NT2/D1 (cell line): Measurements from ENCODE around the gene TBL1XR1.

Source experiments
- DNase-seq: peaks from one replicate; pipeline ENCODE4 v3.0.0-alpha.2; 2011; ENCODE audit warnings: low read depth, low spot score
- H3K27me3 ChIP-seq: 2 replicates; pipeline ENCODE4 v1.6.0; 2011; ENCODE audit warnings: mild to moderate bottlenecking; ENCODE audit not compliant: insufficient read length, insufficient read depth
- H3K36me3 ChIP-seq: 2 replicates; pipeline ENCODE4 v1.6.1; 2011; ENCODE audit warnings: mild to moderate bottlenecking, low read length, mixed read lengths; ENCODE audit not compliant: insufficient read depth, insufficient read length
- H3K4me1 ChIP-seq: 2 replicates; pipeline ENCODE4 v1.5.1; 2011; ENCODE audit not compliant: insufficient read depth, insufficient read length
- H3K4me3 ChIP-seq: 2 replicates; pipeline ENCODE4 v1.5.1; 2011; ENCODE audit warnings: low read depth; ENCODE audit not compliant: insufficient read length
- H3K9ac ChIP-seq: 2 replicates; pipeline ENCODE4 v1.6.0; 2011; ENCODE audit warnings: low read depth; ENCODE audit not compliant: insufficient read length
- H3K9me3 ChIP-seq: 2 replicates; pipeline ENCODE4 v1.5.1; 2011; ENCODE audit warnings: mild to moderate bottlenecking, low read length; ENCODE audit not compliant: insufficient read depth
- SUZ12 ChIP-seq: IDR thresholded peaks from 2 replicates; pipeline ENCODE4 v1.6.1; 2011; ENCODE audit not compliant: insufficient read length, insufficient read depth; ENCODE audit errors: extremely low read depth
- YY1 ChIP-seq: IDR thresholded peaks from 2 replicates; pipeline ENCODE4 v1.6.1; 2011; ENCODE audit not compliant: insufficient read length, insufficient read depth
- ZNF274 ChIP-seq: IDR thresholded peaks from 2 replicates; pipeline ENCODE4 v1.6.1; 2011; ENCODE audit warnings: mild to moderate bottlenecking, low read depth, low read length

TBL1XR1 gene

DNA sequence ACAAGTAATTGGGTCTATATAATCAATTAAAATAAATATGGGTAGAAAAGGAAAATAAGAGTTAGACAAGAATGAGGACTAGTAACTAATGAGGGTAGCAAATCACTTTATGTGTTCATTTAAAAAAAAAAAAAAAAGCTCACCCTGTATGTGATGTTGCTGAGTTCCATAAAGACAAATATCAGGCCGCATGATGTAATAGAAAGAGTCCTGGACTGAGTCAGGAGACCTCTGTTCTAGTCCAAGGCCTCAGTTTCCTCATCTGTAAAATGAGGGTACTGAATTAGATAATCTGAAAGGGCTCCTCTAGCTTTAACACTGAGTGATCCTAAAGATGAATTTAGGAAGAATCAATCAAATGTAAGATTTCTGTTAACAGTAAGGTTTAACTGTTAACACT lies 117.6 kb downstream of the TBL1XR1 start:
- Histone ChIP-seq H3K4me3 (no peak overlapping the region), H3K4me1 (no peaks in the 10 kb centered on the region), H3K9me3 (no peaks in the 10 kb centered on the region), H3K9ac (no peak overlapping the region), H3K27me3 (no peaks in the 10 kb centered on the region), H3K36me3 (peaks cover 13% of the 10 kb centered on the region)
- TF ChIP-seq YY1 = no peak
- TF ChIP-seq SUZ12 = no peak
- no peak for TF ChIP-seq ZNF274
- DNase-seq = no peak

DNA sequence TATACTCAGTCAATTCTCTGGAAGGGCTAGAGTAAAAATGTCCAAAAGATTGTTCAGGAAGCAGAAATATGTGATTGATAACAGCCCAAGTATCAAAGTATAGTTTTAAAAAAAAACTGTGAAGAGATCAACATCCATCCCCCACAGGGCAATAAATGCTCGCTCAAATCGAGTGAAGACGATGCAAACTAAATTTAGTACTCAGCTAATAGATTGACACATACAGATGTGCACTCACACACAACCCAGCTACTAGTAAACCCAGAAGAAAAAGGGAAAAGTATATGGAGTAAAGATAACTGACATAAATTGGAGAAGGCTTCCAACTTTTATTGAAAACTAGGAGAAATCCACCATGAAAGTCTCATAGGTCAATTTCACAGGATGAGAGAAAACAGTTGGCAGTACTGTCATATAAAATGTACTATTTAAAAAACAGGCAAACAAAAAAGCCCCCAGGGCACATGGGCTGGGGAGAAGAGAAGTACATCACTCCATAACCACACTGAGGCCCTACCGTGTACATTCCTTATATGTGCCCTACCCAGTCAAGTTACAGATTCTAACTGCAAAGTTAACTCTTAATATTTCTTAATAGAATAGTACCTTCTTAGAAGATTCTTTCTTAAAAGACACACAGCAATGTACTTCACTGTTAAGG lies 125.7 kb downstream of the TBL1XR1 start:
- no peak overlapping the region for H3K4me3 ChIP-seq
- DNase-seq = no peak
- no peaks in the 10 kb centered on the region for H3K27me3 ChIP-seq
- no peaks in the 10 kb centered on the region for H3K9me3 ChIP-seq
- no peaks in the 10 kb centered on the region for H3K4me1 ChIP-seq
- TF ChIP-seq YY1 = no peak
- no peak for TF ChIP-seq SUZ12
- TF ChIP-seq ZNF274 = no peak
- peaks cover 12% of the 10 kb centered on the region for H3K36me3 ChIP-seq
- H3K9ac ChIP-seq = no peak overlapping the region

DNA sequence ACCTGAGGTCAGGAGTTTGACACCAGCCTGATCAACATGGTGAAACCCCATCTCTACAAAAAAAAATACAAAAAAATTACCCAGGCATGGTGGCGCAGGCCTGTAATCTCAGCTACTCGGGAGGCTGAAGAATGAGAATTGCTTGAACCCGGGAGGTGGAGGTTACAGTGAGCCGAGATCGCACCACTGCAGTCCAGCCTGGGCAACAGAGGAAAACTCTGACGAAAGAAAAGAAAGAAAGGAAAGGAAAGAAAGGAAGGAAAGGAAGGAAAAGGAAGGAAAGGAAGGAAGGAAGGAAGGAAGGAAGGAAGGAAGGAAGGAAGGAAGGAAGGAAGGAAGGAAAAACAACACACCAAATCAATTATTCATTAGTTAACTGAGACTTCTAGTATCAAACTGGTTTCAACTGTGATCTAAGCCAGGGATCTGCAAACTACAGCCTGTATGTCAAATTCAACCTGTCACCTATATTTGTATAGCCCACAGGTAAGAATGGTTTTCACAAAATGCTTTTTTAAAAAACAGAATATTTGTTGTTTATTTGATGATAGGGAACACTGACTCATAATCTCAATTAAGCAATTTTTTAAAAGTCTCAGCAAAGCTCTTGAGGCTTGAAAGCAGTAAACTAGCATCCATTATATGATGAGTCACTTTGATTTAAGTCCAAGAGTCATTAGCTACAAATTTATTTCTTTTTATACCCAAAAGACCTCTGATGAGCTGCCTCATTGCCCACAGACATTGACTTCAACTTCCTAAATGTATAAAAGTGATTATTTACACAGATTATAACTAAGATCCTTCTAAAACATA lies 127.6 kb downstream of the TBL1XR1 start:
- no peak overlapping the region for H3K4me3 ChIP-seq
- no peaks in the 10 kb centered on the region for H3K4me1 ChIP-seq
- H3K36me3 ChIP-seq = peaks cover 5% of the 10 kb centered on the region
- no peak overlapping the region for H3K9ac ChIP-seq
- no peak for TF ChIP-seq YY1
- TF ChIP-seq ZNF274 = no peak
- no peak for TF ChIP-seq SUZ12
- DNase-seq = no peak
- no peaks in the 10 kb centered on the region for H3K27me3 ChIP-seq
- no peaks in the 10 kb centered on the region for H3K9me3 ChIP-seq

DNA sequence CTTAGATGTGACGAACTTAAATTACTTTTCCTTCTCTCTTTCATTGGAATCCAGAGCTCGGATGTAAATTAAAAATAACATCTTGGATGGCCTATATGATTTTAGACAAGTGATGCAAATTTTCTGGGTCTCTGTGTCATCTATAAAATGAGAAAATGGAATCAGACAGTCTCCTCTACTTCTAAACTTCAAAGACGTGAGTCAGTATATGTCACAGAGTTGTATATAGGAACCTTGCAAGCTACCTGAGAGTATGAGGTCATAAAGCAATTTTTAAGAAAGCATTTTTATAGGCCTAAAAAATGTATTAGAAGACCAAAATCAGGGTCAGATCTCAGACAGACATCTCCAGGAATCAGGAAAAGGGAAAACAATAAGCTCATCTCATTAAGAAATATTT lies 128.3 kb downstream of the TBL1XR1 start:
- H3K4me1 ChIP-seq = no peaks in the 10 kb centered on the region
- H3K4me3 ChIP-seq = no peak overlapping the region
- peaks cover 8% of the 10 kb centered on the region for H3K36me3 ChIP-seq
- H3K9ac ChIP-seq = no peak overlapping the region
- H3K9me3 ChIP-seq = no peaks in the 10 kb centered on the region
- DNase-seq = no peak
- TF ChIP-seq SUZ12 = no peak
- TF ChIP-seq ZNF274 = no peak
- no peak for TF ChIP-seq YY1
- no peaks in the 10 kb centered on the region for H3K27me3 ChIP-seq

DNA sequence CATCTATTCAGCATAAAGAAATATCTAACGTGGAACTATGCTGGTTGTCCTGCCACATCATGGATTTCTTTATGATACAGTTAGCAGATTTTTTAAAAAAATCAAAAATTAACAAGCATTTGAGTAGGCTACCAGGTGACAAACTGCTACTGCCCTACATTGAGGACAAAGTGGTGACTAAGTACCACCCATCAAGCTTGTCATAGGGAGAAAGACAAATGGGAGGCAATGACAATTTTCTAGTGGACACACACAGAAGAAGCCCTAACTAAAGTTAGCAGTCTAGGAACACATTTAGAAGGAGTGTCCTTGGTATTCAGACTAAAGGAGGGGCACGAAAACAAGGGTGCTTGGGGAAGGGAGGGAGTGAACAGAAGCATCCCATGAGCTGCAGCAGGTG lies 131.2 kb downstream of the TBL1XR1 start:
- Histone ChIP-seq H3K9me3 (no peaks in the 10 kb centered on the region), H3K36me3 (peaks cover 3% of the 10 kb centered on the region), H3K9ac (no peak overlapping the region), H3K4me1 (no peaks in the 10 kb centered on the region), H3K27me3 (no peaks in the 10 kb centered on the region), H3K4me3 (no peak overlapping the region)
- no peak for DNase-seq
- TF ChIP-seq YY1 (no peak), ZNF274 (no peak), SUZ12 (no peak)

DNA sequence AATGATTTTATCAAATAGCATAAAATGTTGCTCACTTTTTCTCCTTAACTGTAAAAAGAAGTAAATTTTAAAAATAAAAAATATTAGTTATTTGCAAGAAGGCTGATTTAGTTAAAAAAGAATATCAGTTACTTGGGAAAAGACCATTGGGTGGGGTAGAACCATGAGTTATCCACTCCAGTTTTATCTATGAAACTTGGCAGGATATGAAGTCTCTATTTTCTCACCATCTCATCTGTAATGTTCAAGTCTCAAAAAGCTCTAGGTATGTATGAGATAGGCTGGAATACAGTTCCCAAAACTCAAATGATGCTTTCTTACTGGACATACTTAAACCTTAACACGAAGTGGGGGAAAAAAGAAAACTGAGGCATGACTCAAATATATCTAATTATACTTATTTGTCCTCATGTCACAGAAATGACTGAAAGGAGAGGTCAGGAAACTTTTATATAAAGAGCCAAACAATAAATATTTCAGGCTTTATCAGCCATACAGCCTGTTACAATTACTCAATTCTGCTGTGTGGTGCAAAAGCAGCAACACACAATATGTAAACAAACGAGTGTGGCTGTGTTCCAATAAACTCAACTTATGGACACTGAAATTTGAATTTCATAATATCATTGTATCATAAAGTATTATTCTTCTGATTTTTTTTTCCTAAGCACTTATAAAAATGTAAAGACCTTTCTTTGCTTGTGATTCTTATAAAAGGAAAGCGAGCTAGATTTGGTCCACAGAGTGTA lies 131.8 kb downstream of the TBL1XR1 start:
- no peaks in the 10 kb centered on the region for H3K4me1 ChIP-seq
- peaks cover 3% of the 10 kb centered on the region for H3K36me3 ChIP-seq
- TF ChIP-seq YY1 (no peak), SUZ12 (no peak), ZNF274 (no peak)
- H3K4me3 ChIP-seq = no peak overlapping the region
- no peak for DNase-seq
- H3K9ac ChIP-seq = no peak overlapping the region
- H3K27me3 ChIP-seq = no peaks in the 10 kb centered on the region
- H3K9me3 ChIP-seq = no peaks in the 10 kb centered on the region

DNA sequence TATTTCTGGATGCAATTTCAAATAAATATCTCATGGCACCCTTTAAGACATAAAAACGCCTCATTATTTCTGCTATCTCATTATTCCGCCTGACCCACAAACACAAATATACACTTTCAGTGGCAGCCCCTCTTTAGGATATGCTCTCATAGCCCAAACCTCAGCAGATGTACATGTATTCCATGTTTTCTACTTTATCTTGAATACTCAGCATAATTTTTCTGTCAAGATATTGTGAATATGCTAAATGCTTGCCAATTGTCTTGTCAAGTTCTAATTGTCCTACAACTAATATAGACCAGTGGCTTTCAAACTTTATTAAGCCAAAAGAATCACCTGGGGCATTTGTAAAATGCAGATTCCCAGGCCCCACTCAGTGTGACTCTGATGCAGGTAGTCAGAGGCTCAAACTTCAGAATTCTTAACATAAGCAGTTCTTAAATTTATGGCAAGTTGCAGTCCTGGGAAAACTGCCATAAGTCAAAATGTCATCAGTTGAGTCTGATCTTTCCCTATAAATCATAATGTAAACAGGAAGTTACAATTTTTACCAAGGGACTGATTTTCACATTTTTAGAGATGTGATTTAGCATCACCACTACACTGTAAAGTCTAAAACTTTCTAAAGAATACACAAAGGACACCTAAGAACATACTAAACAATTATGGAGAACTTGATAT lies 135.1 kb downstream of the TBL1XR1 start:
- Histone ChIP-seq H3K36me3 (peaks cover 3% of the 10 kb centered on the region), H3K9ac (no peak overlapping the region), H3K27me3 (no peaks in the 10 kb centered on the region), H3K4me3 (no peak overlapping the region), H3K4me1 (no peaks in the 10 kb centered on the region), H3K9me3 (no peaks in the 10 kb centered on the region)
- no peak for DNase-seq
- TF ChIP-seq SUZ12 = no peak
- no peak for TF ChIP-seq ZNF274
- TF ChIP-seq YY1 = no peak
